HFFc6 (cell line): Measurements from ENCODE around the gene LRIG1. TPM values are rescaled to one million over a fixed set of nuclear protein-coding genes. Genes with fewer than 3 reads are reported as not detected.

ENCODE experiments used
- DNase-seq: peaks from one replicate; pipeline ENCODE4 v3.0.0-alpha.2; 2018
- H3K27ac Mint-ChIP-seq: 2 replicates; pipeline ENCODE4 v1.8.0; 2020; ENCODE audit warnings: mild to moderate bottlenecking, mixed read lengths
- H3K27me3 Mint-ChIP-seq: 2 replicates; pipeline ENCODE4 v1.8.0; 2021; ENCODE audit warnings: mild to moderate bottlenecking, moderate library complexity, mixed read lengths; ENCODE audit not compliant: insufficient read depth
- H3K36me3 Mint-ChIP-seq: 2 replicates; pipeline ENCODE4 v1.8.0; 2021; ENCODE audit warnings: low read depth, mixed read lengths
- H3K4me1 Mint-ChIP-seq: 2 replicates; pipeline ENCODE4 v1.8.0; 2020; ENCODE audit warnings: low read depth, mixed read lengths
- H3K4me3 Mint-ChIP-seq: 2 replicates; pipeline ENCODE4 v1.8.0; 2020; ENCODE audit warnings: mild to moderate bottlenecking, moderate library complexity, mixed read lengths
- H3K9me3 Mint-ChIP-seq: 2 replicates; pipeline ENCODE4 v1.8.0; 2020; ENCODE audit warnings: mild to moderate bottlenecking, mixed read lengths
- CTCF ChIP-seq: fragments of 200-600 bp; sonication (generic); IDR thresholded peaks from 2 replicates; pipeline ENCODE4 v1.5.0; 2021; ENCODE audit warnings: antibody characterized with exemption, mild to moderate bottlenecking
- total RNA-seq, 6 experiments: library from RNA; stranded (reverse); fragmentation: NEBNext Ultra II Directional; extraction: Animal tissue kit (Norgen Biotek cat#: 25700); gene quantifications; 2 replicates in 1 of 6; 3 replicates in 5 of 6; pipeline ENCODE4 v1.2.3, GENCODE V29; 2021

LRIG1 gene
- total RNA-seq, 6 experiments from 2014 or later = 1.7 to 2.7 (median 2.2) TPM

- H3K4me1 Mint-ChIP-seq = peaks cover 8% of the 10 kb centered on the region; the same call in 1 of the 2 replicates
- no peaks in the 10 kb centered on the region for H3K9me3 Mint-ChIP-seq
- H3K4me3 Mint-ChIP-seq = no peak overlapping the region
- H3K27ac Mint-ChIP-seq = no peak overlapping the region
- DNase-seq = no peak
- H3K27me3 Mint-ChIP-seq = peaks cover 9% of the 10 kb centered on the region
- H3K36me3 Mint-ChIP-seq = no peaks in the 10 kb centered on the region
- no peak for TF ChIP-seq CTCF
These were observed 5.7 kb downstream of the LRIG1 start for GRCh38 chr3:66494959-66495667.

- no peak overlapping the region for H3K27ac Mint-ChIP-seq
- no peaks in the 10 kb centered on the region for H3K36me3 Mint-ChIP-seq
- peaks cover 11% of the 10 kb centered on the region for H3K27me3 Mint-ChIP-seq
- DNase-seq = no peak
- no peaks in the 10 kb centered on the region for H3K9me3 Mint-ChIP-seq
- H3K4me3 Mint-ChIP-seq = no peak overlapping the region
- no peak for TF ChIP-seq CTCF
- no peaks in the 10 kb centered on the region for H3K4me1 Mint-ChIP-seq
These were observed 7.2 kb downstream of the LRIG1 start for GRCh38 chr3:66493458-66494099.

- no peak for TF ChIP-seq CTCF
- Mint-ChIP-seq H3K4me3 (no peak overlapping the region), H3K27me3 (peaks cover 6% of the 10 kb centered on the region), H3K36me3 (no peaks in the 10 kb centered on the region), H3K4me1 (peaks cover under 1% of the 10 kb centered on the region; the same call in 1 of the 2 replicates), H3K27ac (no peak overlapping the region), H3K9me3 (no peaks in the 10 kb centered on the region)
- DNase-seq = no peak
These were observed 8.2 kb downstream of the LRIG1 start for GRCh38 chr3:66492672-66493071.

- H3K4me1 Mint-ChIP-seq = peaks cover 6% of the 10 kb centered on the region
- DNase-seq = no peak
- H3K27me3 Mint-ChIP-seq = peaks cover 6% of the 10 kb centered on the region
- no peak overlapping the region for H3K27ac Mint-ChIP-seq
- no peaks in the 10 kb centered on the region for H3K36me3 Mint-ChIP-seq
- H3K9me3 Mint-ChIP-seq = no peaks in the 10 kb centered on the region
- no peak overlapping the region for H3K4me3 Mint-ChIP-seq
- TF ChIP-seq CTCF = no peak
These were observed 8.8 kb downstream of the LRIG1 start for GRCh38 chr3:66492071-66492470.

GRCh38 chr3:66490984-66491383 lies 9.8 kb downstream of the LRIG1 start:
- H3K36me3 Mint-ChIP-seq = no peaks in the 10 kb centered on the region
- no peaks in the 10 kb centered on the region for H3K9me3 Mint-ChIP-seq
- H3K27ac Mint-ChIP-seq = no peak overlapping the region
- no peak for TF ChIP-seq CTCF
- DNase-seq = no peak
- peaks cover 6% of the 10 kb centered on the region for H3K27me3 Mint-ChIP-seq
- peaks cover 17% of the 10 kb centered on the region for H3K4me1 Mint-ChIP-seq
- no peak overlapping the region for H3K4me3 Mint-ChIP-seq
